ENCODE measurements around the gene ZBTB20.

Gene ZBTB20

GRCh38 chr3:114746502-114746901 lies 400.6 kb downstream of the ZBTB20 start:
- no peak for DNase-seq

- no peak for DNase-seq
Measured at GRCh38 chr3:114745322-114746240, 401.5 kb downstream of the ZBTB20 start.

GRCh38 chr3:114743746-114744485 lies 403.2 kb downstream of the ZBTB20 start:
- no peak for DNase-seq

GRCh38 chr3:114741066-114741465 lies 406.0 kb downstream of the ZBTB20 start:
- no peak for DNase-seq

GRCh38 chr3:114739627-114740026 lies 407.5 kb downstream of the ZBTB20 start:
- no peak for DNase-seq

- no peak for DNase-seq
Measured at GRCh38 chr3:114732353-114732752, 414.7 kb downstream of the ZBTB20 start.

GRCh38 chr3:114730397-114730796 lies 416.7 kb downstream of the ZBTB20 start:
- no peak for DNase-seq

- DNase-seq: no peak
Measured at GRCh38 chr3:114727373-114727772, 419.7 kb downstream of the ZBTB20 start.

- no peak for DNase-seq
Measured at GRCh38 chr3:114725966-114726365, 421.1 kb downstream of the ZBTB20 start.

GRCh38 chr3:114722530-114722929 lies 424.6 kb downstream of the ZBTB20 start:
- no peak for DNase-seq

- DNase-seq: no peak
Measured at GRCh38 chr3:114721864-114722263, 425.2 kb downstream of the ZBTB20 start.

- no peak for DNase-seq
Measured at GRCh38 chr3:114721209-114721608, 425.9 kb downstream of the ZBTB20 start.

GRCh38 chr3:114718898-114719210 lies 428.2 kb downstream of the ZBTB20 start:
- no peak for DNase-seq

- no peak for DNase-seq
Measured at GRCh38 chr3:114718071-114718897, 428.8 kb downstream of the ZBTB20 start.

- DNase-seq: no peak
Measured at GRCh38 chr3:114716916-114717315, 430.2 kb downstream of the ZBTB20 start.

- DNase-seq: no peak
Measured at GRCh38 chr3:114716126-114716525, 431.0 kb downstream of the ZBTB20 start.

- DNase-seq: no peak
Measured at GRCh38 chr3:114714957-114715460, 432.1 kb downstream of the ZBTB20 start.

GRCh38 chr3:114714237-114714636 lies 432.9 kb downstream of the ZBTB20 start:
- DNase-seq: no peak

- DNase-seq: no peak
Measured at GRCh38 chr3:114712728-114713492, 434.2 kb downstream of the ZBTB20 start.

- DNase-seq: no peak
Measured at GRCh38 chr3:114711321-114711886, 435.7 kb downstream of the ZBTB20 start.

- DNase-seq: no peak
Measured at GRCh38 chr3:114709102-114709501, 438.0 kb downstream of the ZBTB20 start.
